Measurements from ENCODE around the gene ARMCX2. TPM values are rescaled to one million over a fixed set of nuclear protein-coding genes. Genes with fewer than 3 reads are reported as not detected.

Gene ARMCX2
- total and polyA plus RNA-seq, 7 donors: 1.8 to 43.3 (median 29.1) TPM

DNA sequence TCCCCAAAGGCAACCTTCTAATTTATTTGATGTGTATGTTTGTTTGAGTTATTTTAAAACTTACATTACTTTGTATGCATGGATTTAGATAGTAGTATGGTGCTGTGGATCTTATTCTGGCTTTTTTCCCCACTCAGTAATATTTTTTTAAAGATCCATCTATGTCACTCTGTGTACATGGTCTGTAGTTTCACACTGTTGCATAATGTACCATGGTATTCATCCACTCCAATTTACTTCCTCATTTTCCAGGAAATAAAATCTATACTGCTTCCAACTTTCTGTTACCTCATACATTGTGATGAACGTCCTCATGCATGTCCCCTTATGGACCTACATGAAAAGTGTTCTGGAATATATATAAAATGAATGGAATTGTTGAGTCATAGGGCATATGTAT lies 17.6 kb downstream of the ARMCX2 start:
- Histone ChIP-seq H3K27ac (no peak overlapping the region), H3K36me3 (no peaks in the 10 kb centered on the region), H3K9me3 (no peaks in the 10 kb centered on the region), H3K27me3 (no peaks in the 10 kb centered on the region), H3K4me3 (no peak overlapping the region), H3K4me1 (no peaks in the 10 kb centered on the region)
- 24 to 28% methylated on average over 1 of the region's 1 CpG for WGBS, 2 donors
- intact Hi-C loops (cut with DNase I): no loop called here
- DNase-seq: no peak
- TF ChIP-seq CTCF (IDR thresholded peaks at IDR 0.05) (no peak), EP300 (IDR thresholded peaks at IDR 0.05) (no peak), POLR2A (IDR thresholded peaks at IDR 0.05) (no peak), POLR2AphosphoS5 (IDR thresholded peaks at IDR 0.05) (no peak)

- no peak for TF ChIP-seq CTCF (IDR thresholded peaks at IDR 0.05)
- H3K36me3 ChIP-seq: no peaks in the 10 kb centered on the region
- no peak overlapping the region for H3K4me3 ChIP-seq
- intact Hi-C loops (cut with DNase I): no loop called here
- DNase-seq: no peak
- H3K27ac ChIP-seq: no peak overlapping the region
- no peaks in the 10 kb centered on the region for H3K27me3 ChIP-seq
- no peaks in the 10 kb centered on the region for H3K4me1 ChIP-seq
- H3K9me3 ChIP-seq: no peaks in the 10 kb centered on the region
These were observed 20.1 kb downstream of the ARMCX2 start for GRCh38 chrX:101639583-101639982.

DNA sequence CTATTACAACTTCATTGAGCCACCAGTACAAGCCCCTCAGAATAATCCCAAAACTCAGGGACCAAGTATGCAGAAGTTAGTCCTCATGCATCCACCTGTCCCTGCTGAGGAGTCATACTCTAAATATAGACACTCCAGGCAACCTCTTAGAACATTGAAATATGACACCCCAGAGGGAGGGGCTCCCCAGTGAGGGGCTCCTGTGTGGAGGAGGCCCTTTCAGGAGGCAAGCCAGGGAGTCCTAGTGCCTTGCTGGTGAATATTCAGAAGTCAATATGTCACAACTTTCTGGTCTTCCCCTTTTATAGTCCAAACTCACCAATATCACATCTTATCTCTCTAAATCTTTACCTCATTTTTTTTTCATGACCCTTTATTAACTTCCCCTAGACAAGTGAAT lies 40.3 kb downstream of the ARMCX2 start:
- Histone ChIP-seq H3K4me3 (no peak overlapping the region), H3K27me3 (no peaks in the 10 kb centered on the region), H3K9me3 (no peaks in the 10 kb centered on the region), H3K36me3 (no peaks in the 10 kb centered on the region), H3K4me1 (peaks cover 0 to 9% (median 5%) of the 10 kb centered on the region in 4 donors), H3K27ac (no peak overlapping the region)
- DNase-seq: no peak
- intact Hi-C loops (cut with DNase I): loop anchor here (5.0 kb wide), 1 partner anchor 202 kb away; no protein-coding TSS in a partner anchor
- TF ChIP-seq POLR2AphosphoS5 (IDR thresholded peaks at IDR 0.05) (no peak), EP300 (IDR thresholded peaks at IDR 0.05) (no peak), CTCF (IDR thresholded peaks at IDR 0.05) (no peak)

DNA sequence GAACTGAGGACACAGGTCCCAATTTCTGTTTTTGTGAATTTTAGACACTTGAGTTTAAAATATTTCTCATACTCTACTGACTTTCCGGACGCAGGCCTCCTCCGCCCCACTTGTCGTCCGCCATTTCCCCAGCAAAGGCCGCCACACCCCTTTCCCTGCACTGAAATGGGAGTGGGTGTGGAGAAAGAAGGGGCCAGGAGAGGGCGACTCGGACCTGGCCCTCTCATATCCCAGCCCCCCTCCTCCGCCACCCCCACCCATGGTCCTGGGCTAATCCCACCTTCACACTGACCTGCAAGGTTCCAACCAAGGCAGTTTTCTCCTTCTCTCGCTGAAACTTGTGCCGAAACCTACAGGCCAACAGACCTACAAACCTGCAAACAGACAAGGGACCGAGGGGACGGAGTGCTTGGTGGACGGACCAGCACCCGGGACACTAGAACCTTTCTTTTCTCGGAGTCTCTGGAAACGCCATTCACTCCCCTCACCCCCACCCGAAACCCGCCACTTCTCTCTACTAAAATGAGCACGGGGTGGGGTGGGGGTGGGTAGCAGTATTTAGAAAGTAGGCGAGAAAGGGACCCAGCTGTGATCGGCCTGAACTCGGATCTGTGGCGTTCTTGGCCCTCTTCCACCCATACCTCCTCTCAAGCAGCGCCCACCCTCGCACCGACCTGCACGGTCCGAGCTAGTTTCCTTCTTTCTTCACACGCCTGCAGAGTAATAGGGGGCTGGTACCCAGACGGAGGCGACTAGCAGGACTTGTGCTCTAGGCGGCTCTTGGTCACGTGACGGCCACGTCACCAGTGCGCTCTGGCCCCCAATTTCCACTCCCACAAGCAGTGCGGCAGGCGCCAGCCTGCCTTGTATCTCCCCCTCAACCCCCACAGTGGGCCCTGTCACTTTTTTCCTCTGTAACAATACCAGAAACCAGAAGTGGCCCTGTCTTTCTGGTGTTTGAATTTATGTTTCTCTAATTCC lies 42.1 kb downstream of the ARMCX2 start, which contains the start of gene ARMCX6:
TSS of gene ARMCX6 (minus strand) at position 790 of the 981 bp plus-strand sequence. CDS start 1,380 bp downstream, outside the sequence.
- no peaks in the 10 kb centered on the region for H3K27me3 ChIP-seq
- no peaks in the 10 kb centered on the region for H3K36me3 ChIP-seq
- peak within 1 kb of the TSS; percentile 59 to 62 (median 60) for H3K4me3 ChIP-seq
- peak; percentile 92 for DNase-seq
- TF ChIP-seq POLR2A (IDR thresholded peaks at IDR 0.05): no peak
- TF ChIP-seq CTCF (IDR thresholded peaks at IDR 0.05): peak in 2 of 4 experiments; percentile 8 to 29
- peak; percentile 58 to 70 (median 58) for TF ChIP-seq POLR2AphosphoS5 (IDR thresholded peaks at IDR 0.05)
- peaks cover 0 to 5% (median 4%) of the 10 kb centered on the region in 4 donors for H3K4me1 ChIP-seq
- no peaks in the 10 kb centered on the region for H3K9me3 ChIP-seq
- peak within 1 kb of the TSS; percentile 81 to 85 (median 82) for H3K27ac ChIP-seq
- intact Hi-C loops (cut with DNase I): loop anchor here (5.0 kb wide), 1 partner anchor 200 kb away; no protein-coding TSS in a partner anchor
- WGBS, 2 donors: 0% methylated on average over 39 of the region's 39 CpGs
